ENCODE measurements around the gene ATXN8OS. TPM values are rescaled to one million over a fixed set of nuclear protein-coding genes. Genes with fewer than 3 reads are reported as not detected.

Gene ATXN8OS
- total RNA-seq, 1 experiment from 2014 or later: not detected

DNA sequence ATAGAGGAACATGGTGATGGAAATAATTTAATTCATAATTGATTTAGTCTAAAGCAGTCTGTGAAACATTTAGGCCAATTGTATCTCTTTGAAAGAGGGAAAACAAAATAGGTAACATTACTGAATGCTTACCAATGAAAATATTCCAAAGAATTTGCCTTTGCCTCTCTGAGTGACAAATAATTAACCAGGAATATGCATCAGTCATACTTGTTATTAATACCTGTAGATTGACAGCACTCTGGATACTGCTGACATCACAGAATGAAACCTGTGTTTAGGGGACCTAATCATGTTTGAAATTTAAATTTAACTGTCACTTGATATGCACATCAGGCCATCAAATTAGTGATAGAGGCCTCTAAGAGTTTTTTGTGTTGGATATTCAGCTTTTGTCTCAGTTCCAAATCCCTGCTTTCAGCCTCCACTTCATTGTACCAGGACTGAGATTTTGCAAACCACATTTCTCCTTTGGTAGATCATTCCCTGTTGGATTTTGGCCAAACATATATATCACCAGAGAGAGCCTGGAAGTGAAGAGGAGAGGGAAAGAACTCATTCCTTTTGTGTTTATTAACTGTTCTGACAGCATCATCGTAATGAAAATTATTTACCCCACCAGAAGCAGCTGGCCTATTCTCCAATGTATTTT lies 65.4 kb downstream of the ATXN8OS start:
- no peaks in the 10 kb centered on the region for H3K9me3 ChIP-seq (ENCODE audit: low read depth, low read length, poor library complexity, severe bottlenecking)
- TF ChIP-seq, protein P1, sequence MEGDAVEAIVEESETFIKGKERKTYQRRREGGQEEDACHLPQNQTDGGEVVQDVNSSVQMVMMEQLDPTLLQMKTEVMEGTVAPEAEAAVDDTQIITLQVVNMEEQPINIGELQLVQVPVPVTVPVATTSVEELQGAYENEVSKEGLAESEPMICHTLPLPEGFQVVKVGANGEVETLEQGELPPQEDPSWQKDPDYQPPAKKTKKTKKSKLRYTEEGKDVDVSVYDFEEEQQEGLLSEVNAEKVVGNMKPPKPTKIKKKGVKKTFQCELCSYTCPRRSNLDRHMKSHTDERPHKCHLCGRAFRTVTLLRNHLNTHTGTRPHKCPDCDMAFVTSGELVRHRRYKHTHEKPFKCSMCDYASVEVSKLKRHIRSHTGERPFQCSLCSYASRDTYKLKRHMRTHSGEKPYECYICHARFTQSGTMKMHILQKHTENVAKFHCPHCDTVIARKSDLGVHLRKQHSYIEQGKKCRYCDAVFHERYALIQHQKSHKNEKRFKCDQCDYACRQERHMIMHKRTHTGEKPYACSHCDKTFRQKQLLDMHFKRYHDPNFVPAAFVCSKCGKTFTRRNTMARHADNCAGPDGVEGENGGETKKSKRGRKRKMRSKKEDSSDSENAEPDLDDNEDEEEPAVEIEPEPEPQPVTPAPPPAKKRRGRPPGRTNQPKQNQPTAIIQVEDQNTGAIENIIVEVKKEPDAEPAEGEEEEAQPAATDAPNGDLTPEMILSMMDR (conservative IDR thresholded peaks at IDR 0.05; ENCODE audit: low read depth, low read length): no peak
- TF ChIP-seq EZH2 (IDR thresholded peaks at IDR 0.05; ENCODE audit: borderline replicate concordance, low read depth, low read length, poor library complexity, severe bottlenecking): no peak
- H3K27me3 ChIP-seq (replicated peaks; ENCODE audit: insufficient read depth, low read depth, low read length, poor library complexity): no peaks in the 10 kb centered on the region
- ChIA-PET POLR2A (ENCODE audit: low non-redundant PET) (interaction anchor here (0.6 kb wide), 1 partner anchor 118 kb away, joined by 4 read pairs; no protein-coding TSS in a partner anchor), CTCF (no interaction called here)
- no peaks in the 10 kb centered on the region for H3K36me3 ChIP-seq (ENCODE audit: insufficient read depth, low read length, poor library complexity, severe bottlenecking)
- H3K27ac ChIP-seq (ENCODE audit: low read depth, low read length, poor library complexity, severe bottlenecking): no peak overlapping the region
- BruUV-seq (replicated peaks): no TSS peak
- DNase-seq (ENCODE audit: low spot score): no peak
- intact Hi-C loops (cut with micrococcal nuclease; ENCODE audit: unreplicated experiment): no loop called here
- H3K4me3 ChIP-seq (ENCODE audit: low read depth, low read length, poor library complexity, severe bottlenecking): no peak overlapping the region
- no peaks in the 10 kb centered on the region for H3K4me1 ChIP-seq (ENCODE audit: insufficient read depth, low read length, poor library complexity, severe bottlenecking)

DNA sequence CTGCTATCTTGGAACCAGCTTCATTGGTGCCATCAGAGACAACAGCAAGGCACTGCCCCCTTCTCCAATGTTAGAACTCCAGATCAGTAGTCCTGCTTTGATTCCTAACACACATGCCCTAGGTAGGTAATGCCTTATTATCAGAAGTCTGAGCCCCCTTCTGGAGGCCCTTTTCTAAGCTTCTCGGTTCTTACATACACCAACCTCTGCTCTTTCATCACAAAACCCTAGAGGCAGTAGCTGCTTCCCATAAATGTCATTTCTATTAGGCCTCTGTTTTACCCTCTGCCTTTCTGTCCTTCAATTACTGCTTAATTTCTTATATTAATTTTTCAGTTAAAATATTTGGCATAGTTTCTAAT lies 66.0 kb downstream of the ATXN8OS start:
- Histone ChIP-seq H3K27me3 (replicated peaks; ENCODE audit: insufficient read depth, low read depth, low read length, poor library complexity) (no peaks in the 10 kb centered on the region), H3K27ac (ENCODE audit: low read depth, low read length, poor library complexity, severe bottlenecking) (no peak overlapping the region), H3K9me3 (ENCODE audit: low read depth, low read length, poor library complexity, severe bottlenecking) (no peaks in the 10 kb centered on the region), H3K4me3 (ENCODE audit: low read depth, low read length, poor library complexity, severe bottlenecking) (no peak overlapping the region), H3K36me3 (ENCODE audit: insufficient read depth, low read length, poor library complexity, severe bottlenecking) (no peaks in the 10 kb centered on the region), H3K4me1 (ENCODE audit: insufficient read depth, low read length, poor library complexity, severe bottlenecking) (no peaks in the 10 kb centered on the region)
- CTCF ChIA-PET: no interaction called here
- DNase-seq (ENCODE audit: low spot score): no peak
- intact Hi-C loops (cut with micrococcal nuclease; ENCODE audit: unreplicated experiment): no loop called here
- no TSS peak for BruUV-seq (replicated peaks)
- POLR2A ChIA-PET (ENCODE audit: low non-redundant PET): interaction anchor here (0.6 kb wide), 1 partner anchor 117 kb away, joined by 4 read pairs; no protein-coding TSS in a partner anchor
- TF ChIP-seq EZH2 (IDR thresholded peaks at IDR 0.05; ENCODE audit: borderline replicate concordance, low read depth, low read length, poor library complexity, severe bottlenecking): no peak
- TF ChIP-seq, protein P1 (conservative IDR thresholded peaks at IDR 0.05; ENCODE audit: low read depth, low read length): no peak

DNA sequence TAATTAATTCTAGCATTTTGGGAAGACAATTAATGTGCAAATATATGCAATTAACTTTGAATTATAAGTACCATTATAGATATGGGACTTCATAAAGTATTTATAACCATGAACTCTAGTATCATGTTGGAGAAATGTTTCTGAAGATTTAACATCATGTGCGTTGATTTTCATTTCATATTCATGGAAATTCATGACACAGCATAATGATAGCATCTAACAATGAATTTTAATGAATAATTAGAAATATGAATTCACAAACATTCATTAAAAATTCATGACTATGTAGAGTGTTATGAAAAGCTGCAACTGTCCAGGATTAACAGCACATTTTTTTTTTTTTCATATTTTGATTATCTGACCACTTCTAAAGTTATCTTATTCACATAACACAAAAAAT lies 70.7 kb downstream of the ATXN8OS start:
- ChIA-PET CTCF (no interaction called here), POLR2A (ENCODE audit: low non-redundant PET) (no interaction called here)
- no peak overlapping the region for H3K27ac ChIP-seq (ENCODE audit: low read depth, low read length, poor library complexity, severe bottlenecking)
- TF ChIP-seq, protein P1 (conservative IDR thresholded peaks at IDR 0.05; ENCODE audit: low read depth, low read length): no peak
- no peak for TF ChIP-seq EZH2 (IDR thresholded peaks at IDR 0.05; ENCODE audit: borderline replicate concordance, low read depth, low read length, poor library complexity, severe bottlenecking)
- BruUV-seq (replicated peaks): no TSS peak
- no peaks in the 10 kb centered on the region for H3K36me3 ChIP-seq (ENCODE audit: insufficient read depth, low read length, poor library complexity, severe bottlenecking)
- H3K4me3 ChIP-seq (ENCODE audit: low read depth, low read length, poor library complexity, severe bottlenecking): no peak overlapping the region
- no peaks in the 10 kb centered on the region for H3K27me3 ChIP-seq (replicated peaks; ENCODE audit: insufficient read depth, low read depth, low read length, poor library complexity)
- DNase-seq (ENCODE audit: low spot score): no peak
- intact Hi-C loops (cut with micrococcal nuclease; ENCODE audit: unreplicated experiment): no loop called here
- H3K9me3 ChIP-seq (ENCODE audit: low read depth, low read length, poor library complexity, severe bottlenecking): no peaks in the 10 kb centered on the region
- H3K4me1 ChIP-seq (ENCODE audit: insufficient read depth, low read length, poor library complexity, severe bottlenecking): no peaks in the 10 kb centered on the region

Other genes with a start within 250 kb of the ATXN8OS start
- gene KLHL1, start 626 bp downstream of the ATXN8OS start, total RNA-seq (2021): not detected in 2 replicates